ENCODE data around the gene SEZ6L2.

DNA sequence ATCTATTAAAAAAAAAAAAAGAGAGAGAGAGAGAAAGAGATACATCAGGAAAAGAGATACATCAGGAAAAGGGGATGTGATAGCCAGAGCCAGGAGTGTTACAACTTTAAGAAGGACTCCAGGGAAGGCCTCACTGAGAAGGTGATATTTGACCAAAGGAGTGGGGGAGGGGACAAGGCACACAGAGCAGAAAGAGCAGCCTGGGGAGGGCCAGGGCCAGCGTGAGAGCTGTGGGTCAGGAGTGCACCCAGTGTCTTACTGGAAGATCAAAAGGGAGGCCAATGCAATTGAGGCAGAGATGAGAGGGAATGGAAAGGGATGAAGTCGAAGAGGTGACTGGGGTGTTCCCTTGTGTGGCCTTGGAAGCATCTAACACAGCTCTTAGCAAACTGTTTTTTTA lies 8.6 kb upstream of the SEZ6L2 start:
- TF ChIP-seq, protein P1, sequence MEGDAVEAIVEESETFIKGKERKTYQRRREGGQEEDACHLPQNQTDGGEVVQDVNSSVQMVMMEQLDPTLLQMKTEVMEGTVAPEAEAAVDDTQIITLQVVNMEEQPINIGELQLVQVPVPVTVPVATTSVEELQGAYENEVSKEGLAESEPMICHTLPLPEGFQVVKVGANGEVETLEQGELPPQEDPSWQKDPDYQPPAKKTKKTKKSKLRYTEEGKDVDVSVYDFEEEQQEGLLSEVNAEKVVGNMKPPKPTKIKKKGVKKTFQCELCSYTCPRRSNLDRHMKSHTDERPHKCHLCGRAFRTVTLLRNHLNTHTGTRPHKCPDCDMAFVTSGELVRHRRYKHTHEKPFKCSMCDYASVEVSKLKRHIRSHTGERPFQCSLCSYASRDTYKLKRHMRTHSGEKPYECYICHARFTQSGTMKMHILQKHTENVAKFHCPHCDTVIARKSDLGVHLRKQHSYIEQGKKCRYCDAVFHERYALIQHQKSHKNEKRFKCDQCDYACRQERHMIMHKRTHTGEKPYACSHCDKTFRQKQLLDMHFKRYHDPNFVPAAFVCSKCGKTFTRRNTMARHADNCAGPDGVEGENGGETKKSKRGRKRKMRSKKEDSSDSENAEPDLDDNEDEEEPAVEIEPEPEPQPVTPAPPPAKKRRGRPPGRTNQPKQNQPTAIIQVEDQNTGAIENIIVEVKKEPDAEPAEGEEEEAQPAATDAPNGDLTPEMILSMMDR (IDR thresholded peaks at IDR 0.05) = no peak
- TF ChIP-seq EP300 (IDR thresholded peaks at IDR 0.05) = no peak

Data from tibial nerve (tissue), 4 donors.